GM20000 (cell line): Measurements from ENCODE around the gene MRPS22.

ENCODE experiments used
- DNase-seq: peaks from one replicate; pipeline ENCODE4 v3.0.0; 2012; ENCODE audit warnings: low spot score
- CTCF ChIP-seq: IDR thresholded peaks from 2 replicates; pipeline ENCODE4 v1.5.1; 2012; ENCODE audit warnings: mild to moderate bottlenecking, control low read depth; ENCODE audit errors: extremely low read depth, missing control alignments

The MRPS22 gene

DNA sequence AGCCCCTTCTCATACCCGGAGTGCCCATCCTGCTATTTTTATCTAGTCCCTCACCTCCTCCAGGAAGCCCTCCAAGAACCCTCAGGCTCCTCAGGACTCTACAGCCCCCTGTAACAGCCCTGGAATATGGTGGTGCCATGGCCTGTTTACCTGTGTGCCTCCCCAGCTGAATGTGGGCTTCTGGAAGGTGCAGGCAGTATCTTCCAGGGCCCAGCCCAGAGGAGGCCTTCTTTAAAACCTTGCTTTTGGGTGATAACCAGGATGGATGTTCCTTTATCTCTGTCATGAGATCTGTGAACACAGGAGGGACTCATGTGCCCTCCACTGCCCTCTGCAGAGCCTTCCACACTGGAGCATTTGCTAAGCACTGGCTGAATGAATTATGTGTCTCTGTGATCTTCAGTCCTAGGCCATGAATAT is 36.7 kb upstream of the MRPS22 start:
- DNase-seq: no peak
- TF ChIP-seq CTCF: no peak

GRCh38 chr3:139307601-139308555 is 35.9 kb upstream of the MRPS22 start:
- TF ChIP-seq CTCF: no peak
- DNase-seq: no peak

DNA sequence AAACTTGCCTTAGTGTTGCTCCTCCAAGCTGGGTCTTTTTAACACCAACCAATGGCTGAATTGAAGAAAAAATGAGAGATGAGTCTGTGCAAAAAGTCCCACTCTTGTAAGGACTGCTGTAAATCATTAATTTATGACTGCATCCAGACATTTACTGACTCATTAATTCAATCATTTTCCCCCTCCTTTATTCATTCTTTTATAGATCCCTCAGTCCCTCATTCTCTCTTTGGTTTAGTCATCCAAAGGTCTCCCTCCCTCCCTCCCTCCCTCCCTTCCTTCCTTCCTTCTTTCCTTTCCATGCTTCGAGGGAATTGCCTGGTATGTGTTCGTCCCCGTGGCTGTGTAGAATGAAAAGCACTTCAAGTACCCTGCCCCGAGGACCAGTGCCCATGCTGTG is 35.3 kb upstream of the MRPS22 start:
- TF ChIP-seq CTCF: no peak
- no peak for DNase-seq

GRCh38 chr3:139309061-139309591 is 34.7 kb upstream of the MRPS22 start:
- DNase-seq: no peak
- no peak for TF ChIP-seq CTCF

DNA sequence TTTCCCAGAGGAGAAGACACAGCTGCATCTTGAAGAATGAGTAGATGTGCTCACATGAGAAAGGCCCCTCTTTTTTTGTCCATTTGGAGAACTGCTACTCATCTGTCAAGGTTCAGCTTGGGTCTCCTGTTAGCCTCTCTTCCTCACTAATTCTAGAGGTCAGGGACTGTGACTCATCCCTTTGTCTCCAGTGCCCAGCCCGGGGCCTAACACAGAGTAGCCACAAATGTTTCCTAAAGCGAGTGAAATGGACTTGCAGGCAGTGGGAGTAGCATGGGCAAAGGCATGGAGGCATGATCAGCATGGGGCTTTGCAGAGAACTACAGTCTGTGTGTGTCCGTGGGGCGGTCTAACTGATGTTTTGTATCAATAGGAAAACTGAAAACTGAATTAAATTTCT is 33.9 kb upstream of the MRPS22 start:
- no peak for TF ChIP-seq CTCF
- no peak for DNase-seq

GRCh38 chr3:139310474-139310933 is 33.3 kb upstream of the MRPS22 start:
- no peak for TF ChIP-seq CTCF
- DNase-seq: no peak

DNA sequence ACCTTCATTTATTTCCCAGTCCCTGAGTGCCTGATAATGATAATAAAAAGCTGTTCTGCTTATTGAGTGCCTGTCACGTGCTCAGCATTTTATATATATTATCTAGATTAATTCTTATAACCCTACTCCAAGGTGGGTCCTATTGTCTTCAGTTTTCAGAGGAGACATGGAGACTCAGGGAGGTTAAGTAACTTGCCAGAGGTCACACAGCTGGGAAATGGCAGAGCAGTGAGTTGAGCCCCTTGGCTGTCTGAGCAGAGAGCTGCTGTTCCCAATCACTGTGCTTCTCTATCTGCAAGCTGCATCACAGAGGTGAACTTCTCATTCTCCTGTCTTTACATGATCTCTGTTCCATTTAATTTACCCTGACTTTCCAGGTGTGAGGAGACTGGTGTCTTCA is 32.3 kb upstream of the MRPS22 start:
- TF ChIP-seq CTCF: no peak
- DNase-seq: no peak
